DMS 273 treated with DMSO at 0.1 percent for 48 hours (cell line): ENCODE measurements around the gene KTN1.

Experiments
- DNase-seq: peaks from one replicate; lab custom pipeline; 2025; lab: John Stamatoyannopoulos, UW

The KTN1 gene

GRCh38 chr14:55711175-55711811 is 131.3 kb downstream of the KTN1 start:
- no peak for DNase-seq

- DNase-seq: no peak
Measured at GRCh38 chr14:55712491-55712890, 132.5 kb downstream of the KTN1 start.

- DNase-seq: no peak
Measured at GRCh38 chr14:55713486-55713885, 133.5 kb downstream of the KTN1 start.

GRCh38 chr14:55715889-55716288 is 135.9 kb downstream of the KTN1 start:
- no peak for DNase-seq

GRCh38 chr14:55717621-55718020 is 137.6 kb downstream of the KTN1 start:
- no peak for DNase-seq

GRCh38 chr14:55718551-55718950 is 138.5 kb downstream of the KTN1 start:
- DNase-seq: no peak

GRCh38 chr14:55720796-55721195 is 140.8 kb downstream of the KTN1 start:
- DNase-seq: no peak

- no peak for DNase-seq
Measured at GRCh38 chr14:55721353-55721752, 141.3 kb downstream of the KTN1 start.

GRCh38 chr14:55722054-55722453 is 142.0 kb downstream of the KTN1 start:
- no peak for DNase-seq

GRCh38 chr14:55724736-55725135 is 144.7 kb downstream of the KTN1 start:
- no peak for DNase-seq

GRCh38 chr14:55730592-55731310 is 150.7 kb downstream of the KTN1 start:
- DNase-seq: no peak

GRCh38 chr14:55731311-55731872 is 151.4 kb downstream of the KTN1 start:
- DNase-seq: no peak

GRCh38 chr14:55731881-55732498 is 152.0 kb downstream of the KTN1 start:
- peak; percentile 5 for DNase-seq

- no peak for DNase-seq
Measured at GRCh38 chr14:55733599-55733998, 153.6 kb downstream of the KTN1 start.
